ENCODE data around the gene PHF1.

GRCh38 chr6:33377171-33377570, 33.6 kb upstream of the PHF1 start:
- TF ChIP-seq POLR2A (IDR thresholded peaks at IDR 0.05) (no peak), CTCF (IDR thresholded peaks at IDR 0.05) (no peak), POLR2AphosphoS5 (IDR thresholded peaks at IDR 0.05) (no peak)

Data from prostate gland (tissue), 2 donors.